Embryonic facial prominence (tissue), 1 donor: ENCODE measurements around the gene GPR156.
"Not testable (repeated sequence)": the region's sequence is repeated elsewhere in the genome, so short reads cannot be mapped to it uniquely, and the experiment has no call there.

Source experiments
- DNase-seq: peaks from one replicate; pipeline ENCODE4 v3.0.0-alpha.2; 2016; ENCODE audit errors: extremely low spot score

GPR156 gene

DNA sequence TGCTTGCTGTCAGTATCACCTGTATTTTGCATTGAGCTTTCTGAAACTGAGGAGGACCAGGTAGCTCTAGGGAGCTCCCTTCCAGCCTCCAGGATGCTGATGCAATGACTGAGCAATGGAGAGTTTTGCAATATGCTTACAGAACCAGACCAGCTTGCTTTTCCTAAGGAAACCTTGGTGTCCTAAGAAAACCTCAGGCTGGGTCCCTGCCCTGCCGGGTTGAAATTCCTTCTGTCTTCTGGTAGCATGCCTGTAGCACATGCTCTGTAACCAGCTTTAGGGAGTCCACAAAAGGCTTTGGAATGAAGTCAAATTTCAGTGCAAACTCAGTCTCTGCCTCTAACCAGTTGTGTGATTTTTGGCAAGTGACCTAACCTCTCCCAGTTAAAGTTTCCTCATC is 125.0 kb downstream of the GPR156 start:
- DNase-seq = no peak

DNA sequence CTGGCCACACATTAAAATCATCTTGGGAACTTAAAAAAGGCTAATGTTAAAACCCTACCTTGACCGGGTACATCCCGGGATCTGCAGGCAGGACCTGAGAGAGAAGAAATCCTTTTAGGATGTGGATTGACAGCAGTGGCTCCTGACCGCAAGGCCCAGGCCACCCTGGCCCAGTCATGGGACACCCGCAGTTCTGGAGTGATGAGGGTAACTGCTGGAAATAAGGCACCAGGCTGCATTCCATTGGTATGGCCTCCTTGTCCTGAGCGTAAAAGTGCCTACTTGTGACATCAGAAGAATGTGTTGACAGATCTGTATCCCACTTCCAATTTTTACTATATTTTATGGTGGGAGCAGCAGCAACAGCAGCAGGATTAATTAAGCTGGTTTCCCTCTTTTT is 127.3 kb downstream of the GPR156 start:
- DNase-seq = no peak

DNA sequence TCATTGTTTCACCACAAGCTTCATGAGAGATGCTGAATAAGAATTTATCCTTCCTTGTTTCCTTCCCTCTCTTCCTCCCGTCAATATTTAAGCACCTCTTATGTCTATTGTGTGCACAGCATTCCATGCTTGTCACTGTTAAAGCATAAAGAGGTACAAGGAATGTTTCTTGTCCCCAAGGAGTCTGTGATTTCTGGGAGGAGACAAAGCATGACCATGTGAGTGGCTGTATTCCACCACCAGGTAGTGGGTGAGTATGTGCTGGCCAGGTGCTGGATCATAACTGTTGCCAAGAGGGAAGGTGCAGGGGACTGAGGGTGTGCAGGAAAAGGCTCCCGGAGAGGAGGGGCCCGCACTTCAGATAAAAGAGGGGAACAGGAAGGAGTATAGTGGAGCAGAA is 127.9 kb downstream of the GPR156 start:
- DNase-seq = no peak

DNA sequence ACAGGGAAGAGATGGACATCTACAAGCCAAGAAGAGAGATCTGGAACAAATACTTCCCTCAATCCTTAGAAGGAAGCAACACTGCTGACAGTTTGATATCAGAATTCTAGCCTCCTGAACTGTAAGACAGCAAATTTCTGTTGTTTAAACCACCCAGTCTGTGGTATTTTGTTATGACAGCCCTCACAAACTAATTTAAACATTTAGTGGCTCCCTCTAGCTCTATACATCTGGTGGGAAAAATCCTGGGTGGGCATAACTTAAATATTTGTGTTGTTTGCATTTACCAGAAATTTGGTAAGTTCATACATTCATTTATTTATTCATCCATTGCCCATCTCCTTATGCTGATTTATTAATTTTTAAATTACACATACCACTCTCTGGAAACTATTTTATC is 128.3 kb downstream of the GPR156 start:
- DNase-seq = no peak

DNA sequence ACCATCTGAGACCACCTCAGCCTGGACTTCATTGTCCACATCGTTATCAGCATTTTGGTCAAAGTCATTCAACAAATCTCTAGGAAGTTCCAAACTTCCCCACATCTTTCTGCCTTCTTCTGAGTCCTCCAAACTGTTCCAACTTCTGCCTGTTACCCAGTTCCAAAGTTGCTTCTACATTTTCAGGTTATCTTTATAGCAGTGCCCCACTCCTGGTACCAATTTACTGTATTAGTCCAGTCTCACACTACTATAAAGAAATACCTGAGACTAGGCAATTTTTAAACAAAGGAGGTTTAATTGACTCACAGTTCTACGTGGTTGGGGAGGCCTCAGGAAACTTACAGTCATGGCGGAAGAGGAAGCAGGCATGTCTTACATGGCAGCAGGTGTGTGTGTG is 129.3 kb downstream of the GPR156 start:
- not testable (repeated sequence) for DNase-seq

DNA sequence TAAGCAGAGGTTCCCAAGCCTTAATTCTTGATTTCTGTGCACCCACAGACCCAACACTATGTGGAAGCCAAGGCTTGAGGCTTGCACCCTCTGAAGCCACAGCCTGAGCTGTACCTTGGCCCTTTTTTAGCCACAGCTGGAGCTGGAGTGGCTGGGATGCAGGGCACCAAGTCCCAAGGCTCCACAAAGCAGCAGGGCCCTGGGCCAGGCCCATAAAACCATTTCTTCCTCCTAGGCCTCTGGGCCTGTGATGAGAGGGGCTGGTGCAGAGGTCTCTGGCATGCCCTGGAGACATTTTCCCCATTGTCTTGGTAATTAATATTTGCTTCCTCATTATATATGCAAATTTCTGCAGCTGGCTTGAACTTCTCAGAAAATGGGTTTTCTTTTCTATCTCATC is 129.9 kb downstream of the GPR156 start:
- DNase-seq = no peak

DNA sequence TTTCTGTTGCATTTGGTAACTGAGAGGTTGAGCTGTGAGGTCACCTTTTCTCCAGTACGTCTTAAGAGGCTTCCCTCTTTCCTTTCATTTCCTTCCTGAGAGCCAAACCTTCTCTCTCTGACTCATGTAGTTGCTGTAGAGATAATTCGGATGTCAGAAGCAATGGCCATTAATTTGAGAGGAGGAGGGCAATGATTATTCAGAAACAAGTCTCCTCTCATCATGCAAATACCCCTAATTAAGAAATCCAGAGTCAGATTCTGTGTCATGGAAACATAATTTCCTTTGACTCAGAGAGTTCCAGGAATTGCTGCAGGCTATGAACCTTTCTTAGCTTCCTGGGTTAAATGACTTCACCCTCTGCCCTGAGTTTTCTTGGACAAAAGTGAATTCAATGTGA is 131.7 kb downstream of the GPR156 start:
- DNase-seq = no peak

DNA sequence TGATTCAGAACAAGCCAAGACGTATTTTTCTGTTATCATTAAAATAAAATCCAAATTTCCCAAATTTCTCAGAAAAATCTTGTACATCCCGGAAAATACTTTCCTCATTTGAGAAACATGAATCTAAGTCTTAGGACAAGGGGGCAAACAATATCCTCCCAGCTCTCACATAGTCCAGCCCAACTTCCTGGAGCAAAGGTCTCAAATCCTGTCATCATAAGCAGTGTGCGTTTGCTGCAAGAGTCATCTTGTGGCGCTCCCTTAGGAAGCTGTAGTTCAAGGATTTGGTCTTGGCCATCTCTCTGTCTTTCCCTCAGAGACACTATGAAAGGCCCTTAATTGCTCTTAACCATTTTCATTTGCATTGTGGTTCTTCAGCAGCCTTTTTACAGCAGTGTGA is 133.2 kb downstream of the GPR156 start:
- DNase-seq = no peak

DNA sequence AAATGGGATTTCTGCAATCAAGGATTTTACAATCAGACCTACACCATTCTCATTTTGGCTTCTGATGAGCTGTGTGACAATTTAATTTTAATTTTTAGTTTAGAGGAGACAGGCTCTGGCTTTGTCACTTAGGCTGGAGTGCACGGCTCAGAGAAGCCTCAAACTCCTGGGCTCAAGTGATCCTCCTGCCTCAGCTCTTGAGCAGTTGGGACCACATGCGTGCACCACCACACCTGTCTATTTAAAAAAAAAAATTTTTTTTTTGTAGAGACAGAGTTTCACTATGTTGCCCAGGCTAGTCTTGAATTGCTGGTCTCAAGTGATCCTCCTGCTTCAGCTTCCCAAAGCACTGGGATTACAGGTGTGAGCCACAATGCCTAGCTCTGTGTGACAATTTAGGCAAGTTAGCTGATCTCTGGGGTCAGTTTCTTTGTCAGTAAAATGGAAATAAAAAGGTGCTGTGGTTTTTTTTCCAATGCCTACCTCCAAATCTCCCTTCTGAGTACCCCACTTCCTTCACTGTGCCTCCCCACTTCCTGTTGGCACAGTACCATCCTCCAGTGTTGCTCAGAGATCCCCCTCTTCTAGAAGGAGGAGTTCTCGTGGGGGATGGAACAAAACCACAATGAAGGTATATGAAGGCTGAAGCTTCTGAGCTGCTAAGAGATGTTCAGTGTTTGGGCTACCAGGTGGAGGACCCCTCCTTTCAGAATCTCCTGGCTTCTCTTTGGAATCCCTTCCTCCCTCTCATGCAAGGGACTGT is 136.7 kb downstream of the GPR156 start:
- no peak for DNase-seq

DNA sequence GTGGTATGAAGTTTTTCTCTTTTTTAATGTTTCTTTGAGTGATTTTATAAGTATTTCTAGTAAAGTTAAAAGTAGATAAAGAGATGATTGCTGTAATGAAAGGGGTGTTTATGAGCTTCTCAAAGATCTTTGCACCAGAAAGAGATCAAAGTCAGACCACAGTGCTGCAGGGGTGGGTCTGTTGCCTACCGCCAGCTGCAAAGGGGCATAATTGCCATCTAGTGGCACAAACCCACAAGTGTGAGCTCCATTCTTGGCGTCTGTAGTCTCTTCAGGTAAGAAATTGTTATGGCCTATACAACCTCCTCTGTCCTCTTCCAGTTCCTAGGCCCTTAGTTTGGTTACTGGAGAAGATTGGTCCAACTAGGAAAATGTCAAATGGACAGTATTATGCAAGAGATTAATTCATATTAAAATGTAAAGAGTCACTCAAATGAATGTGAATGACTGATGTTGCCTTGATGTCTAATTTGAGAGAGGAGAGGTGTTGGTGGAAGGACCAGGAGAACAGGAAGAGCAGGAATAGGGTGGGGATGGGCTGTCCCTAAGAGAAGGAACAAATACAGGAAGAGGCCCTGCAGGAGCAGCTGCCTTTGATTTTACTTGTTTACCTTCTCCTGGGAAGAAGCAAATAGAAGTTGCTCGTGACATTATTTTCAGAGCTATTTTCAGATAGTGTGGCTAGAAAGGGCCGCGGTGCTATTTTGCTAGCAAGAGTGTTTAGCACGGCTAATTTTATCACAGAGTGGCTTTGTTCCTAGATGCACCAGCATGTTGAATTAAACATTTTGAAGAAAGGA is 137.8 kb downstream of the GPR156 start:
- no peak for DNase-seq

DNA sequence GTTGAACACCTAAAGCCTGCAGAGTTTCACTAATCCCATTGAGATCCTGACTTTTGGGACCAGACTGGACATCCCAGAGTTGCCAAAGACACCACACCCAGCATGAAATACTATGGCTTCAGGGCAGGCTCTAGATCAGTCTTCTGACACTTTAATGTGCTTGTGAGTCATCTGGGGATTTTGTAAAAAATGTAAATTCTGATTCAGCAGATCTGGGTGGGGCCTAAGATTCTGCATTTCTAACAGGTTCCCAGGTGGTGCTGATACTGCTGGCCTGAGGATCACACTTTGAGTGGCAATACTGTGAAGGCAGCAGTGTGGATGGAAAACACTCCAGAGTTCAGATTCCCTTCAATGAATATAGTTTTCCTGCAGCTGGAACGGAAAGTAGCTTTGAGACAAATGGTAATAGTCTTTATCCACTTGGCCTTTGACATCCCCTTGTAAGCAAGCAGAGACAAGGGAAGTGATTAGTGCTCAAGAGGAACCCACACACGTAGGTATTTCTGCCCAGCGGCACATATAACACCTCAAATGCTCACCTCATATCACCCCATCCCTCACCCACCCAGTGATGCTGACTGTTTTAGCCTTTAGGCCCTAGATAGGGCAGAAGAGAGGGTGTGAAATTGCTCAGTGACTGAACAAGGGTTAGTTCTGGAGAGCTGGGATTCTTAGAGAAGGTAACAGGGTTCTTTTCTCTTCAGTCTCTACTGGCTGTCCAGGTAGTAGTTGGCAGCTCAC is 139.3 kb downstream of the GPR156 start:
- DNase-seq = no peak

DNA sequence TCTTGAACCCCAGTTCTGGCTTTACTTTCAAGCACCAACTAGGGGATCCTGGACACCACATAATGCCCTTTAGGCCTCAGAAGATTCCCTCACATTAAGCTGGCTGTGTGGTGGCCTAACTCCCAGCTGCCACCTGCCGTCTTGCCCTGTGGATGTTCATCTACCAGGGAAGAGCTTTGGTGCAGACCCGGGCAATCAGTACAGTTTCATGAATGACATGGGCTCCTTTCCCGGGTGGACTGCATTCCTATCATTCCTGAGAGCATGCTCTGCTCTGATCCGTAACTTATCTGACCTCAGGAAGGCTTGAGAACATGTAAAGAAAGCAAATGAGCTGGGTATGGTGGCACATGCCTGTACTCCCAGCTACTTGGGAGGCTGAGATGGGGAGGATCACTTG is 140.8 kb downstream of the GPR156 start:
- no peak for DNase-seq

DNA sequence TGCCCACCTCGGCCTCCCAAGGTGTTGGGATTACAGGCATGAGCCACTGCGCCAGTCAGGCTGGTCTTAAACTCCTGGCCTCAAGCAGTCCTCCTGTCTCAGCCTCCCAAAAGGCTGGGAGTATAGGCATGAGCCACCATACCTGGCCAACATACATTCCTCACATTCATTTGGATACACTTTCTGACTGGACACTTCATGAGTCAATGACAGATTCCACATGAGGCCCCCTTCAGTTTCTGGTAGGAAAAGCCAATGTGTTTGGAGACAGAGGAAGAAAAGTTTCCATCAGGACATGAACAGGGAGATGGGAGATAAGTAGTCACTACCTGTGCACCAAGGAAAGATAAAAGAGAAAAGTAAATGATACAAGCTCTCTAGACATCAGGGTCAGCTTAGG is 141.3 kb downstream of the GPR156 start:
- DNase-seq = no peak

DNA sequence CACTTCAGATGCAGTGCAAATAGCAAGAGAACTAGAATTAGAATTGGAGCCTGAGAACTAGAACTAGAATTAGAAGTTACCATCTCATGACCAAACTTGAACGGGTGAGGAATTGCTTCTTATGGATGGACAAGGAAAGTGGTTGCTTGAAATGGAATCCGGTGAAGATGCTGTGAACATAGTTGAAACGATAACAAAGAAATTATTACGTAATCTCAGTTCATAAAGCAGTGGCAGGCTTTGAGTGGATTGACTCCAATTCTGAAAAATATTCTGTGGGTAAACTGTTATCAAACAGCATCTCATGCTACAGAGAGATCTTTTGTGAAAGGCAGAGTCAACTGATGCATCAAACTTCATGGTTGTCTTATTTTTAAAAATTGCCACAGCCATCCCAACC is 142.8 kb downstream of the GPR156 start:
- no peak for DNase-seq

DNA sequence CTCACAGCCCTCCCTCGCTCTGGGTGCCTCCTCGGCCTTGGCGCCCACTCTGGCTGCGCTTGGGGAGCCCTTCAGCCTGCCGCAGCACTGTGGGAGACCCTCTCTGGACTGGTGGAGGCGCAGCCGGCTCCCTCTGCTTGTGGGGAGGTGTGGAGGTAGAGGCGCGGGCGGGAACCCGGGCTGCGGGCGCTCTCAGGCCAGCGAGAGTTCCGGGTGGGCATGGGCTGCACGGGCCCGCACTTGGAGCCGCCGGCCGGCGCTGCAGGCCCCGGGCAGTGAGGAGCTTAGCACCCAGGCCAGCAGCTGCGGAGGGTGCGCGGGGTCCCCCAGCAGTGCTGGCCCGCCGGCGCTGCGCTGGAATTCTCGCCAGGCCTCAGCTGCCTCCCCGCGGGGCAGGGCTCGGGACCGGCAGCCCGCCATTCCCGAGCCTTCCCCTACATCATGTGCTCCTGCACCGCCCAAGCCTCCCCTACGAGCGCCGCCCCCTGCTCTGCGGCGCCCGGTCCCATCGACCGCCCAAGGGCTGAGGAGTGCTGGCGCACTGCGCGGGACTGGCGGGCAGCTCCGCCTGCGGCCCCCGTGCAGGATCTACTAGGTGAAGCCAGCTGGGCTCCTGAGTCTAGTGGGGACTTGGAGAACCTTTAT is 144.8 kb downstream of the GPR156 start:
- DNase-seq = no peak

DNA sequence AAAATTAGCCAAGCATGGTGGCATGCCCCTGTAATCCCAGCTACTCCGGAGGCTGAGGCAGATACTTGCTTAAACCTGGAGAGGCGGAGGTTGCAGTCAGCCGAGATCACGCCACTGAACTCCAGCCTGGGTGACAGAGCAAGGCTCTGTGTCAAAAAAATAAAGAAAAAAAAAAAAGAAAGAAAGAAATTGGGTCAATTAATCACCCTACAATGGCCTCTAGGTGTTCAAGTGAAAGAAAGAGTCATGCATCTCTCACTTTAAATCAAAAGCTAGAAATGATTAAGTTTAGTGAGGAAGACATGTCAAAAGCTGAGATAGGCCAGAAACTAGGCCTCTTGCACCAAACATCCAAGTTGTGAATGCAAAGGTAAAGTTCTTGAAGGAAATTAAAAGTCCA is 145.9 kb downstream of the GPR156 start:
- DNase-seq = no peak

DNA sequence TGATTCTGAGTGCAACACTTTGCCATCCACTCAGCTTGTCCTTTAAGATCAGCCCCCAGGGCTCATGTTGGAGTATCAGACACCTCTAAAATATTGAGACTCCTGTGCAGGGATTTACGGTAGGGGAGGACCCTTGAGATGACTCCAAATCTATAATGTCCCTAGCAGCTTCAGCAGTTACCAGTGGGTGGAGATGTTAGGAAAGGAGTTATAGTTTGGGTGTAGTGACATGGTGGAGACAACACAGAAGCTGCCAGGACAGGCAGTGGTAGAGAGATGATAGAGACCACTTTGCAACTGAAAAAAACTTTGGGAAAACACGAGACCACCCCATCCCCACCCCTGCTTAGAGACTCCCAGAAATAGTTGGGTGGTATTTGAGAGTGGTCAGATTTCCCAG is 147.5 kb downstream of the GPR156 start:
- no peak for DNase-seq

DNA sequence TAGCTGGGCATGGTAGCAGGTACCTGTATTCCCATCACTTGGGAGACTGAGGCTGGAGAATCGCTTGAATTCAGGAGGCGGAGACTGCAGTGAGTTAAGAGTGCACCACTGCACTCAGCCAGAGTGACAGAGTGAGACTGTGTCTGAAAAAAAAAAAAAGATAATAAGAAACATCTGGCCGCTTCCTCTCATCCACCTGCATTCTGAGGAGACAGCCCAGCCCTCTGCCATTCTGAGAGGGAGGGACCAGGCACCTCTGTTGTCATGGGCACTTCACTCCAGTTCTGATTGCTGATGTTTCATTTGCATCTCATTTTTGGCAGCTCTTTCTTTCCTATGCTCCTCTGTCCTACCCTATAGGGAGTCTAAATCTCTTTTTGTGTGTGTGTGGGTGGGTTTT is 154.4 kb downstream of the GPR156 start:
- DNase-seq = no peak

DNA sequence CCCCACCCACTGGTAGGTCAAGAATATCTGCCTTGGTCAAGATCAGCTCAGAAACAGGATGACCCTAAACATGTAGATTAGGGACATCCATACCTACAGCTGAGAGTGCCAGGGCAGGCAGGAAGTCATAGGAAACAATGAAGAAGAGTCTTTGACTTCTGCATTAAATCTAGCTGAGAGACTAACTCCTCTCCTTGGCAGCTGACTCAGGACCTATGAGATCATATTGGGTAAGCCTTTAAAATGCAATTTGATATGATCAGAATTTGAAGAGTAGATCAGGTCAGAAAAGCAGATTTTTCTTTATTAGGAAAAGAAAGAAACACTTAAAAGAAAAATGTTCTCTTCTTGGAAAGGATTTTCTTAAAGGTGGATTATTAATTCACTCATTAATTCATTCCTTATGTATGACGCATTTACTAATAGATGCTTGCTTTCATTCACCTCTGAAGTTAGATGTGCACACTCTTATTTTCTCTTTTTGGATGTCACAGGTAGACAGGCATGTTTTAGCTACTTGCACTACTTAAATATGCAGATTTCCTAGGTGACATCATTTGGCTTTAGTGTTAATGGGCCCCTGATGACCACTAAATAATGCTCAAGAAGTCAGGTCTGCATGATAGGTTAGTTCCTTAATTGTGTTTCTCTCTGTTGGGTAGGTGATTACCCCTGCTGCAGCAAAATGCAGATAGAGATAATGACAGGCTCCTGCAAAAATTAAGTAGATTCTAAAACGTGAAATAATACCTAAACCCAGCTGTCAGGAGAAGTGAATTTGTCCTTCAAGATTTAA is 155.1 kb downstream of the GPR156 start:
- no peak for DNase-seq

DNA sequence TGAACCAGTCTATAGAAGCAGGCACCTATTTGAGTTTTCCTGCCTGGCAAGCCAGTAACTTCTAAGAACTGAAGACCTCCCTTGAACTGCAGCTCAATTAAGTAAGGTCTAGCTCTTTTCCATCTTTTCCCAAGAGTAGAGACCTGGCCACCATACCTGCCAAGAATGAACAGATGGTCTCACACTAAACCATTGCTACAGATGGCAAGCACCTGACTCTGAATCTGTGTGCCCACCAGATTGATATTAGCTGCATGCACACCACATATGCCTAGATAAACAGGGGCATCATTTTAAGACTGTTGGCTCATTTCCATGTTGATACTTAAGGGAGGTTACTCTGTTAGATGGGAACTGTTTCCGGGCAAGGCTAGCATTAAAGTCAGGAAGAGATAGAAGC is 156.0 kb downstream of the GPR156 start:
- no peak for DNase-seq

DNA sequence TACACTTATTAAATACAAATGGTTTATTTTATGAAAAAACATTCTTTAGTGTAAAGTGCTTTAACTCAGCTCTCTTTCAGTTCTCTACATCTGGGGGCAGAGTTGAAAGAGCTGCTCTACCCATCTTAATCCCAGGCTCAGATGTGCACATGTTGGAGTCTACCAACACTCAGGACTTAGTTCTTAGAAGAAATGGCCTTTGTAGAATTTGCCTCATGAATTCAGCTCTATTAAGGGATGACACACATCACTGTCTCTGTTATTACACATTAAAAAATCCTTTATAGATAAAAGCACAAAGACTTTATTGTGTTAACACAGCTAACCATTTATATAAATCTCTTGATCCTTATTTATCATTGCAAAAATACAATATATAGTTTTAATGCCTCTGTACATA is 159.0 kb downstream of the GPR156 start:
- DNase-seq = no peak
